ENCODE data around the gene STK36.
A peak's percentile ranks its signal among the peaks of the same experiment; 100 is the strongest.

STK36 gene

DNA sequence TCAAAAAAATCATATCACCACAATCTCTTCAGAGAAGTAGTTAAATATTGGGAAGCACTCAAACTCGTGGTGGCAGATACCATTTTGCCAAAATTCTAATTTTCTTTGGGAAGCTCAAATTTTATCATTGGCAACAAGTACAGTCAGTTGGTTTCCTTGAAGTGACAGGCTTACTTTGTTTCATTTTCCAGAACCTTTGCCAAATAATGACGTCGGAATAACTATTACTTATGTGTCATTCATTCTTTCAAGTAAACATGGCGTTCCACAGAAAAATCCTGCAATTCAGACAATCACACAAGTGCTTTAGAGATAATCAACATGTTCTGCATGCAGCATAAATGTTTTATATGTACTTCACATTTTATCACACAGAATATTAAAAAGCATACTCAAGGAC lies 44.2 kb downstream of the STK36 start:
- no peak for DNase-seq (ENCODE audit: low read depth in 1 of 2, low spot score in 1 of 2)
- no peak for TF ChIP-seq JUND (IDR thresholded peaks at IDR 0.05; ENCODE audit: low read depth)
- in situ Hi-C loops (cut with HindIII; ENCODE audit: low pct_unique_long_range_greater_than_20kb, low sequenced_read_pairs), result no loop called here

DNA sequence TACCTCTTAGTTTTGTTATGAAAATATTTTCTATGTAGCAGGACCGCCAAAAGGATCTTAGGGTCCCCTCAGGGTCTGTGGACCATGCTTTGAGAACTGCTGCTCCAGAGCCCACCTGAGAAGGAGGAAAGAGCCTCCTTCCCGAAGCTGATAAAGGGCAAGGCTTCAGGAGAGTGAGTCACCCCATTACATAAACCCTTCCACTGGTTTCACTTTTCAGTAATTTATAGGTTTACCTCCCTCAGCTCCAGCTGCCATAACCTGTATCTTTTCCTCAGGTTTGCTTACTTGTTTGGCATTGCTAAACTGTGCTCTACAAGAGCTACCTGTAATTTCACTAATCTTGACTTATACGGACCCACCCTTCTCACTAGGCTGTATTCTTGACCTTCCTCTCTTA lies 45.4 kb downstream of the STK36 start:
- in situ Hi-C loops (cut with HindIII; ENCODE audit: low pct_unique_long_range_greater_than_20kb, low sequenced_read_pairs), result no loop called here
- TF ChIP-seq JUND (IDR thresholded peaks at IDR 0.05; ENCODE audit: low read depth), result no peak
- no peak for DNase-seq (ENCODE audit: low read depth in 1 of 2, low spot score in 1 of 2)

GRCh38 chr2:218718058-218718457 lies 46.2 kb downstream of the STK36 start:
- in situ Hi-C loops (cut with HindIII; ENCODE audit: low pct_unique_long_range_greater_than_20kb, low sequenced_read_pairs), result no loop called here
- no peak for DNase-seq (ENCODE audit: low read depth in 1 of 2, low spot score in 1 of 2)
- TF ChIP-seq JUND (IDR thresholded peaks at IDR 0.05; ENCODE audit: low read depth), result no peak

DNA sequence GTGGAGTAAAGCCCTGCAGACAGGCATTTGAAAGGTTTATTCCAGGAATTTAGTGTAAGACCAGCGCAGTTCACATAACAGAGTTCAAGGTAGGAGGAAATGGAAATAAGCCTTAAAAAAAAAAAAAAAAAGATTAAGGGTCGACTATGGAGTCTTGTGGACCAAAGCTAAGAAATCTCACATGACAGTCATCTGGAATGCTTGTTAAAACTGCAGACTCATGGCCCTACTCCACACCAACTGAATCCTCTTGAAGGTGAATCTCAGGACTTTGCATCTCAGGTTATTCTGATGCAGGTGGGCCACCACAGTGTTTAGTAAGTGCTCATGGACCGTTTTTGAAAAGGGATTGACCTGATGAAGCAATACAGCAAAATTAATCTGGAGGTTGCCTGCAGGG lies 47.6 kb downstream of the STK36 start:
- in situ Hi-C loops (cut with HindIII; ENCODE audit: low pct_unique_long_range_greater_than_20kb, low sequenced_read_pairs), result no loop called here
- no peak for DNase-seq (ENCODE audit: low read depth in 1 of 2, low spot score in 1 of 2)
- TF ChIP-seq JUND (IDR thresholded peaks at IDR 0.05; ENCODE audit: low read depth), result no peak

- TF ChIP-seq JUND (IDR thresholded peaks at IDR 0.05; ENCODE audit: low read depth), result no peak
Observed at GRCh38 chr2:218720048-218721041, 48.5 kb downstream of the STK36 start.

GRCh38 chr2:218721488-218721887 lies 49.6 kb downstream of the STK36 start:
- no peak for TF ChIP-seq JUND (IDR thresholded peaks at IDR 0.05; ENCODE audit: low read depth)
- in situ Hi-C loops (cut with HindIII; ENCODE audit: low pct_unique_long_range_greater_than_20kb, low sequenced_read_pairs), result no loop called here
- DNase-seq (ENCODE audit: low read depth in 1 of 2, low spot score in 1 of 2), result peak in 1 of 2 experiments; percentile 3

More at GRCh38 chr2:218720048-218721041, 48.5 kb downstream of the STK36 start:
- DNase-seq (ENCODE audit: low read depth in 1 of 2, low spot score in 1 of 2), result no peak
- in situ Hi-C loops (cut with HindIII; ENCODE audit: low pct_unique_long_range_greater_than_20kb, low sequenced_read_pairs), result no loop called here

DNA sequence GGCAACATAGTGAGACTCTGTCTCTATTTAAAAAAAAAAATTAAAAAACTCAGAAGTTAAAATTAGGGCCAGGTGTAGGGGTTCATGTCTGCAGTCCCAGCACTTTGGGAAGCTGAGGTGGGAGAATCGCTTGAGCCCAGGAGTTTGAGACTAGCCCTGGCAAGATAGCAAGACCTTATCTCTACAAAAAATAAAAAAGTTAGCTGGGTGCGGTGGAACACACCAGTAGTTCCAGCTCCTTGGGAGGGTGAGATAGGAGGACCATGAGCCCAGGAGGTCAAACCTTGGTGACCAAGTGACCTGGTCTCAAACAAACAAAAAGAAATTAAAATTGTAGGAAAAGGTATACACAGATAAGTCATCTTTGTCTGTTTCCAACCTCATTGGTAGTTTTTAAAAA lies 50.0 kb downstream of the STK36 start:
- DNase-seq (ENCODE audit: low read depth in 1 of 2, low spot score in 1 of 2), result no peak
- in situ Hi-C loops (cut with HindIII; ENCODE audit: low pct_unique_long_range_greater_than_20kb, low sequenced_read_pairs), result no loop called here
- no peak for TF ChIP-seq JUND (IDR thresholded peaks at IDR 0.05; ENCODE audit: low read depth)

DNA sequence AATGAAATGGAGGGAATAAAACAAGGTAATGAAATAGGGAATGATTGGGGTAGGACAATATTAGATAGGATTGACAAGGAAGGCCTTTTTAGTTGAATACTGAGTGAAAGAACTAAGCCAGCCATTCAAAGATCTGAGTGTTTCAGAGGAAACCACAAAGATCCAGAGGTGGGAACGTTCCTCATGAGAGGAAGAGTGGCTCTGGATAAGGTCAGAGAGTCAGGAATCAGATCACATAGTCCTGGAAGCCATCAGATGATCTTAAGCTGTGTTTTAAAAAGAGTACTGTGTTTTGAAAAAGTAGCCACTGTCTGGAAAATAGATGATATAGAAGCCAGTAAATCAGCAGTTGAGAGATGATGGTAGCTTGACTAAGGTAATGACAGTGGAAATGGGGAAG lies 50.5 kb downstream of the STK36 start:
- no peak for TF ChIP-seq JUND (IDR thresholded peaks at IDR 0.05; ENCODE audit: low read depth)
- in situ Hi-C loops (cut with HindIII; ENCODE audit: low pct_unique_long_range_greater_than_20kb, low sequenced_read_pairs), result no loop called here
- no peak for DNase-seq (ENCODE audit: low read depth in 1 of 2, low spot score in 1 of 2)

GRCh38 chr2:218722876-218723785 lies 51.2 kb downstream of the STK36 start:
- in situ Hi-C loops (cut with HindIII; ENCODE audit: low pct_unique_long_range_greater_than_20kb, low sequenced_read_pairs), result no loop called here
- TF ChIP-seq JUND (IDR thresholded peaks at IDR 0.05; ENCODE audit: low read depth), result no peak
- DNase-seq (ENCODE audit: low read depth in 1 of 2, low spot score in 1 of 2), result no peak

DNA sequence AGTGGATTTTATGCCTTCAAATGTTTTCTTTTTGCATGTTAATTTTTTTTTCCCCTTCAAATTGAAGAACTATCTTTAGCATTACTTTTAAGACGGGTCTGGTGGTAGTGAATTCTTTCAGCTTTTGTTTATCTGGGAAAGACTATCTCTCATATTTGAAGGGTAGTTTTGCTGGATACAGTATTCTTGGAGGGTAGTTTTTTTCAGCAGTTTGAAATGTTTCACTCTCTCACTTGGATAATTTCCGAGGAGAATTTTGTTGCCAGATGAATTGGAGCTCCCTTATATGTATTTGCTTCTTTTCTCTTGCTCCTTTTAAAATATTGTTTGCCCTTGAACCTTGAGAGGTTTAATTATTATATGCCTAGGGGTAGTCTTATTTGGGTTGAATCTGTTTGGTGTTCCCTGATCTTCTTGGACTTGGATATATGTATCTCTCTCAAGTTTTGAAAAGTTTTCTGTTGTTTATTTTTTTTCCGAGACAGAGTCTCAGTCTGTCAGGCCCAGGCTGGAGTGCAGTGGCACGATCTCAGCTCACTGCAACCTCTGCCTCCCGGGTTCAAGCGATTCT lies 54.2 kb downstream of the STK36 start:
- TF ChIP-seq JUND (IDR thresholded peaks at IDR 0.05; ENCODE audit: low read depth), result no peak
- in situ Hi-C loops (cut with HindIII; ENCODE audit: low pct_unique_long_range_greater_than_20kb, low sequenced_read_pairs), result no loop called here
- no peak for DNase-seq (ENCODE audit: low read depth in 1 of 2, low spot score in 1 of 2)

- no peak for TF ChIP-seq JUND (IDR thresholded peaks at IDR 0.05; ENCODE audit: low read depth)
- peak in 1 of 2 experiments; percentile 76 for DNase-seq (ENCODE audit: low read depth in 1 of 2, low spot score in 1 of 2)
- in situ Hi-C loops (cut with HindIII; ENCODE audit: low pct_unique_long_range_greater_than_20kb, low sequenced_read_pairs), result no loop called here
Observed at GRCh38 chr2:218727502-218728165, 55.7 kb downstream of the STK36 start.

DNA sequence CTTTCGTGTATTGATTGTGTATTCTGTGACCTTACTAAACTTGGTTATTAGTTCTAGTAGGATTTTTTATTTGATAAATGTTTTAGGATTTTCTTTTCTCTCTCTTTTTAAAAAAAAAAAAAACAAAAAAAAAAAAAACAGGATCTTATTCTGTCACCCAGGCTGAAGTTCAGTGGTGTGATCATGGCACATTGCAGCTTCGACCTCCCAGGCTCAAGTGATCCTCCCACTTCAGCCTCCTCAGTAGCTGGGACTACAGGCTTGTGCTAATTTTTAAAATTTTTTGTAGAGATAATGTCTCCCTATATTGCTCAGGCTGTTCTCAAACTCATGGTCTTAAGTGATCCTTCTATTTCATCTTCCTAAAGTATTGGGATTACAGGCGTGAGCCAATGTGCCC lies 57.8 kb downstream of the STK36 start:
- in situ Hi-C loops (cut with HindIII; ENCODE audit: low pct_unique_long_range_greater_than_20kb, low sequenced_read_pairs), result no loop called here
- no peak for DNase-seq (ENCODE audit: low read depth in 1 of 2, low spot score in 1 of 2)
- no peak for TF ChIP-seq JUND (IDR thresholded peaks at IDR 0.05; ENCODE audit: low read depth)
